GM19193 (cell line): Measurements from ENCODE around the gene MACO1.

Source experiments
- POLR2A ChIP-seq: IDR thresholded peaks from 4 replicates; pipeline ENCODE4 v1.6.1; 2011; ENCODE audit not compliant: insufficient read depth, insufficient read length; ENCODE audit errors: extremely low read depth

Gene MACO1

DNA sequence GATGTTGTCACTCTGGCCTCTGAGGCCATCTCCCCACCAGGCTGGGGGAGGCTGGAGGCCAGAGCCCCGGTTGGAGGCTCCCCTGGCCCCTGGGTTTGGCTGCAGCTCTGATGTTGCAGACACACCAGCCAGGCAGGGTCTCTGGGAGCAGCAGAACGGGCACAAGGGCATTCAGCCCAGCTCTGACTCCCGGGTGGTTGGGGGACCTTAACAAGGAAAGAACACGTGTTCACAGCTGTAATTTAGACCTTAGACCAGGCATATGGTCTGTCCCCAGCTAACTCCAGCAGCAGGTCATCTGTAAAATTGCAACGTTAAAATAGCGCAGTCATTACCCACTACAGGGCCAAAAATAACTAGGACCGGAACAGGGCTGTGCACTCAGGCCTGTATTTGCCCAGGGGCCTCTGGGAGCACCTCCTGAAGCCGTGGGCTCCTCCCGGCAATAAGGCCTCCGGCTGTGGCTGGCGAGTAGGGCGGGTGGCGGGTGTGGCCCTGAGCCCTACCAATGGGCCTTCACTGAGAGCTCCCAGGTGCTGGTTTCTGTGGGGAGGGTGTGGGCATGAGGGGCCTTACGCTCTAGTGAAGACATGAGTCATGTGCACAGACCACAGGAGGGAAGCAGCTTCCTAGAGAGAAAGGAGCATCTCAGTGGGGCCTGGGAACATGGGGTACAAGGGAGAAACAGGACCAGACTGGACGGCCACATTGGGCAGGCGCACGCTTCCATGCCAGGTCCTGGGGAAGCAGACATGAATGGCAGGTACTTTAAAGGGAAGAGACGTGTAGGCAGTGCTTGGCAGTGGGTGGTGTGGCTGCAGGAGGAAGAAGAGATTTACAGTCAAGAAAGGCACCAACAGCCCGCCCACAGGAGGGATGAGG lies 118.8 kb downstream of the MACO1 start:
- peak; percentile 40 for TF ChIP-seq POLR2A
